Measurements from ENCODE around the gene KIF1B.

Gene KIF1B

DNA sequence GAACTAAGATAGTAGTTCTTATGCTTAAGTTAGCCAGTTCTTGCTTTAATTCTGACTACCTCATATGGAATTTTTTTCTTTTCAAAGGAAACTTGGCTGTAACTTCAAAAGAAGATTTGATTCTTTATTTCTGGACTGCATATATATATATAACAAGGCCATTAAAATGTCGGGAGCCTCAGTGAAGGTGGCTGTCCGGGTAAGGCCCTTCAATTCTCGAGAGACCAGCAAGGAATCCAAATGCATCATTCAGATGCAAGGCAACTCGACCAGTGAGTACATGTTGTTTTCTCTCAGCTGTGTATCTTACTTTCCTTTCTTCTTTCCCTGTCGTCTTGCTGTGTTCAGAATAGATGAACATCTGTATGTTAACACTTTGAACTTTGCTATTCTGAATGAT is 21.8 kb downstream of the KIF1B start:
- no peak overlapping the region for H2BK5ac ChIP-seq (ENCODE audit: low read length)
- H3K4me1 ChIP-seq (ENCODE audit: control insufficient read depth, low read depth, low read length): no peaks in the 10 kb centered on the region
- no peak overlapping the region for H2AK5ac ChIP-seq (ENCODE audit: low read length)
- H3K27ac ChIP-seq (ENCODE audit: low read depth, low read length): no peak overlapping the region
- WGBS (ENCODE audit: extremely low coverage, insufficient coverage, low lambda C conversion rate): no CpG with 5 or more reads among the region's 5 CpGs
- no peak overlapping the region for H3K9ac ChIP-seq (ENCODE audit: low read length)
- no peak overlapping the region for H4K8ac ChIP-seq (ENCODE audit: low read depth, low read length)
- no peak overlapping the region for H2BK15ac ChIP-seq (replicated peaks; ENCODE audit: low read depth)
- no peak overlapping the region for H2BK120ac ChIP-seq (ENCODE audit: low read depth, low read length)
- no peak overlapping the region for H3K23ac ChIP-seq (ENCODE audit: low read length)
- H3K4me2 ChIP-seq (ENCODE audit: low read length): no peak overlapping the region
- no peaks in the 10 kb centered on the region for H3K27me3 ChIP-seq (ENCODE audit: insufficient read depth, low read length, poor library complexity)
- no peak overlapping the region for H3K56ac ChIP-seq (ENCODE audit: low read length)
- no peak for DNase-seq
- peaks cover 23% of the 10 kb centered on the region for H3K79me2 ChIP-seq (ENCODE audit: control insufficient read depth, insufficient read depth, low read length)
- no peaks in the 10 kb centered on the region for H3K36me3 ChIP-seq (ENCODE audit: control insufficient read depth, insufficient read depth, low read length)
- no peak overlapping the region for H3K4me3 ChIP-seq (ENCODE audit: low read length)
- H3K79me1 ChIP-seq (ENCODE audit: low read length): peaks cover 4% of the 10 kb centered on the region
- H4K5ac ChIP-seq (ENCODE audit: low read length): no peak overlapping the region
- H3K4ac ChIP-seq (ENCODE audit: low read depth, low read length): no peak overlapping the region
- H3K18ac ChIP-seq (ENCODE audit: low read length): no peak overlapping the region

DNA sequence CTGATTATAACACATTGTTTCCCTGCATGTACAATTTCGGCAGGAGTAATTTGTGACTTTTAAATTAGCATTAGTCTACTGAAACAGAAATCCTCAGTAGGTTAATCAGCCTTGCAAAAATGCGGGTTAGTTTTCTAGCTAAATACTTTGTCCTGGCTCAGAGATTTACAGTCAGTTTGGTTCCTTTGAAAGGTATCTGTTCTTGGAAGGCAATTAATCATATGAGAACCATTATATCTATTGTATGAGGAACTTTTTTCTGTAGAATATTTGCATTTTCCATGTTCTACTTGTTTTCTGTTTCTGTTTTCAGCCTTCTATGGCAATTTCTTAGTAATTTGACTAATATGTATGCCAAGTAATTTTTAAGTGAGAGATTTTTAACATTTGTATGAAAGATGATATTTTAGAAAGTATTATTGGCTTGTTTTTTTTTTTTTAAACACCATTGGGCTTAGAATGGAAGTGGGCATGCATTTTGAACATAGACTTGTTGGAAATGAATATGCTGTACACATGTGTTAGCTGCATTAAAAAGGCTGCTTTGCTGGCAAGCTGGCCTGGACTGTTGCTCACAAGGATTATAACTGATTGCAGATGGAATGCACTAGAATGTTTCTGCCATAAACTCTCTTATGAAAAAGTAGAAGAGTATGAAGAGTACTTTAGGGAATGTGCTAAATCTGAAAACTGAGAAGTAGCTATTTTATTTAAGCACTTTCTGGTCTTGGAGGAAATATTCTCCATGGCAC is 26.2 kb downstream of the KIF1B start:
- Histone ChIP-seq H2AK5ac (ENCODE audit: low read length) (no peak overlapping the region), H3K9ac (ENCODE audit: low read length) (no peak overlapping the region), H3K27ac (ENCODE audit: low read depth, low read length) (no peak overlapping the region), H3K18ac (ENCODE audit: low read length) (no peak overlapping the region), H4K8ac (ENCODE audit: low read depth, low read length) (no peak overlapping the region), H3K4me2 (ENCODE audit: low read length) (no peak overlapping the region), H3K56ac (ENCODE audit: low read length) (no peak overlapping the region), H3K4me1 (ENCODE audit: control insufficient read depth, low read depth, low read length) (no peaks in the 10 kb centered on the region), H3K36me3 (ENCODE audit: control insufficient read depth, insufficient read depth, low read length) (no peaks in the 10 kb centered on the region), H3K4ac (ENCODE audit: low read depth, low read length) (no peak overlapping the region), H4K5ac (ENCODE audit: low read length) (no peak overlapping the region), H3K27me3 (ENCODE audit: insufficient read depth, low read length, poor library complexity) (no peaks in the 10 kb centered on the region), H3K79me2 (ENCODE audit: control insufficient read depth, insufficient read depth, low read length) (peaks cover 6% of the 10 kb centered on the region), H3K23ac (ENCODE audit: low read length) (no peak overlapping the region), H2BK5ac (ENCODE audit: low read length) (no peak overlapping the region), H3K4me3 (ENCODE audit: low read length) (no peak overlapping the region), H3K79me1 (ENCODE audit: low read length) (peaks cover 2% of the 10 kb centered on the region), H2BK15ac (replicated peaks; ENCODE audit: low read depth) (no peak overlapping the region), H2BK120ac (ENCODE audit: low read depth, low read length) (no peak overlapping the region)
- no peak for DNase-seq
- WGBS (ENCODE audit: extremely low coverage, insufficient coverage, low lambda C conversion rate): no CpG with 5 or more reads among the region's 2 CpGs

DNA sequence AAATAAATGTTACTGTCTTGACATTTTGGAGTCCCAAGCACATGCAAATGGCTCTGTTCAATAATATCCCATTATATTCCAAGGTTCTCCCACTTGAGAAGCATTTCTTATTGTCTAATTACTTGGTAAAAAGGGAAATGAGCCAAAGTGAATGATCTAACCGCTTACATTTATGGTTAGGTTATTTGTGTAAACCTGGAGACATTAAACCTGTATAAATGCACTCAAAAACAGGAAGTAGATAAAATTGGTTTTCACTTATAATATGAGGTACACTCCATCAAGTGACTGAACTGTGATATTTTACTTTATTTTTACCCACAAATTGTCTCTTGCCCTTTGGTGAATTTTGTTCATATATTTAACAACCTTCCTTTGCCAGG is 26.8 kb downstream of the KIF1B start:
- DNase-seq: no peak
- Histone ChIP-seq H3K4ac (ENCODE audit: low read depth, low read length) (no peak overlapping the region), H3K79me1 (ENCODE audit: low read length) (peaks cover 1% of the 10 kb centered on the region), H2BK120ac (ENCODE audit: low read depth, low read length) (no peak overlapping the region), H3K4me3 (ENCODE audit: low read length) (no peak overlapping the region), H3K79me2 (ENCODE audit: control insufficient read depth, insufficient read depth, low read length) (peaks cover 9% of the 10 kb centered on the region), H3K4me1 (ENCODE audit: control insufficient read depth, low read depth, low read length) (no peaks in the 10 kb centered on the region), H4K5ac (ENCODE audit: low read length) (no peak overlapping the region), H3K27me3 (ENCODE audit: insufficient read depth, low read length, poor library complexity) (no peaks in the 10 kb centered on the region), H2BK15ac (replicated peaks; ENCODE audit: low read depth) (no peak overlapping the region), H3K9ac (ENCODE audit: low read length) (no peak overlapping the region), H2AK5ac (ENCODE audit: low read length) (no peak overlapping the region), H4K8ac (ENCODE audit: low read depth, low read length) (no peak overlapping the region), H3K23ac (ENCODE audit: low read length) (no peak overlapping the region), H3K56ac (ENCODE audit: low read length) (no peak overlapping the region), H3K4me2 (ENCODE audit: low read length) (no peak overlapping the region), H3K27ac (ENCODE audit: low read depth, low read length) (no peak overlapping the region), H2BK5ac (ENCODE audit: low read length) (no peak overlapping the region), H3K18ac (ENCODE audit: low read length) (no peak overlapping the region), H3K36me3 (ENCODE audit: control insufficient read depth, insufficient read depth, low read length) (no peaks in the 10 kb centered on the region)
- no CpG with 5 or more reads among the region's 1 CpG for WGBS (ENCODE audit: extremely low coverage, insufficient coverage, low lambda C conversion rate)

DNA sequence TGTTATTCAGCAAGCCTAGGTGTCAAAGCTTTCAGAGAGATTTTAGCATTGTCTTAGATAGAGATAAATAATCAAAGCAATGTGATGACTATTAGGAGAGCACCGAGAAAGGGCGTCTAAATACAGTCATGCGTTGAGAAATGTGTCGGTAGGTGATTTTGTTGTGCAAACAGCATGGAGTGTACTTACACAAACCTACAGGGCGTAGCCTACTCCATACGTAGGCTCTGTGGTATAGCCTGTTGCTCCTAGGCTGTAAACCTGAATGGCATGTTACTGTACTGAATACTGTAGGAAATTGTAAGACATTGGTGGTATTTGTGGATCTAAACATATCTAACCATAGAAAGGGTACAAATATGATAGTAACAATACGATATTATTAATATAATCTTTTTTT is 31.8 kb downstream of the KIF1B start:
- no peak overlapping the region for H4K5ac ChIP-seq (ENCODE audit: low read length)
- peaks cover 11% of the 10 kb centered on the region for H3K79me2 ChIP-seq (ENCODE audit: control insufficient read depth, insufficient read depth, low read length)
- no peak overlapping the region for H3K4ac ChIP-seq (ENCODE audit: low read depth, low read length)
- no peak overlapping the region for H2BK15ac ChIP-seq (replicated peaks; ENCODE audit: low read depth)
- H3K23ac ChIP-seq (ENCODE audit: low read length): no peak overlapping the region
- no CpG with 5 or more reads among the region's 7 CpGs for WGBS (ENCODE audit: extremely low coverage, insufficient coverage, low lambda C conversion rate)
- no peaks in the 10 kb centered on the region for H3K4me1 ChIP-seq (ENCODE audit: control insufficient read depth, low read depth, low read length)
- H2BK5ac ChIP-seq (ENCODE audit: low read length): no peak overlapping the region
- no peak overlapping the region for H3K4me3 ChIP-seq (ENCODE audit: low read length)
- H3K27ac ChIP-seq (ENCODE audit: low read depth, low read length): no peak overlapping the region
- no peak overlapping the region for H2BK120ac ChIP-seq (ENCODE audit: low read depth, low read length)
- H3K18ac ChIP-seq (ENCODE audit: low read length): no peak overlapping the region
- H3K36me3 ChIP-seq (ENCODE audit: control insufficient read depth, insufficient read depth, low read length): no peaks in the 10 kb centered on the region
- H3K9ac ChIP-seq (ENCODE audit: low read length): no peak overlapping the region
- H4K8ac ChIP-seq (ENCODE audit: low read depth, low read length): no peak overlapping the region
- no peaks in the 10 kb centered on the region for H3K27me3 ChIP-seq (ENCODE audit: insufficient read depth, low read length, poor library complexity)
- no peak overlapping the region for H3K4me2 ChIP-seq (ENCODE audit: low read length)
- DNase-seq: no peak
- no peak overlapping the region for H3K56ac ChIP-seq (ENCODE audit: low read length)
- H2AK5ac ChIP-seq (ENCODE audit: low read length): no peak overlapping the region
- peaks cover 3% of the 10 kb centered on the region for H3K79me1 ChIP-seq (ENCODE audit: low read length)

DNA sequence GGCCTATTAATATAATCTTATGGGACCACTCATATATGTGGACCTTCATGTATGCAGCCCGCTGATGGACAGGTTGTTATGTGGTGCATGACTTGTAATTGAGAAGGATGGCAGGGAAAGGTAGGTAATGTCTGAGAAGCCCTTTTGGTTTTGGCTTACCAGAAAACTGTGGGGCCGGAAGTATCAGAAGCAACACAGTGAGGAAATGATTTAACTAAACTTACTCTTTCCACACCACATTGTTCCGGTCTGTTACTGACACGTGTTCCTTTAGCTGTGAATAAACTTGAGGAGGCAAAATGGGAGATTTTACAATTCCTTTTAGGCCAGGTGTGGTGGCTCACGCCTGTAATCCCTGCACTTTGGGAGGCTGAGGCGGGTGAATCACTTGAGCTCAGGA is 32.4 kb downstream of the KIF1B start:
- WGBS (ENCODE audit: extremely low coverage, insufficient coverage, low lambda C conversion rate): no CpG with 5 or more reads among the region's 6 CpGs
- Histone ChIP-seq H3K9ac (ENCODE audit: low read length) (no peak overlapping the region), H3K27ac (ENCODE audit: low read depth, low read length) (no peak overlapping the region), H3K4ac (ENCODE audit: low read depth, low read length) (no peak overlapping the region), H3K36me3 (ENCODE audit: control insufficient read depth, insufficient read depth, low read length) (no peaks in the 10 kb centered on the region), H3K27me3 (ENCODE audit: insufficient read depth, low read length, poor library complexity) (no peaks in the 10 kb centered on the region), H3K4me2 (ENCODE audit: low read length) (no peak overlapping the region), H2BK5ac (ENCODE audit: low read length) (no peak overlapping the region), H3K4me3 (ENCODE audit: low read length) (no peak overlapping the region), H4K8ac (ENCODE audit: low read depth, low read length) (no peak overlapping the region), H2AK5ac (ENCODE audit: low read length) (no peak overlapping the region), H2BK15ac (replicated peaks; ENCODE audit: low read depth) (no peak overlapping the region), H2BK120ac (ENCODE audit: low read depth, low read length) (no peak overlapping the region), H3K23ac (ENCODE audit: low read length) (no peak overlapping the region), H3K79me2 (ENCODE audit: control insufficient read depth, insufficient read depth, low read length) (peaks cover 14% of the 10 kb centered on the region), H3K56ac (ENCODE audit: low read length) (no peak overlapping the region), H4K5ac (ENCODE audit: low read length) (no peak overlapping the region), H3K18ac (ENCODE audit: low read length) (no peak overlapping the region), H3K79me1 (ENCODE audit: low read length) (peaks cover 2% of the 10 kb centered on the region), H3K4me1 (ENCODE audit: control insufficient read depth, low read depth, low read length) (no peaks in the 10 kb centered on the region)
- DNase-seq: no peak

DNA sequence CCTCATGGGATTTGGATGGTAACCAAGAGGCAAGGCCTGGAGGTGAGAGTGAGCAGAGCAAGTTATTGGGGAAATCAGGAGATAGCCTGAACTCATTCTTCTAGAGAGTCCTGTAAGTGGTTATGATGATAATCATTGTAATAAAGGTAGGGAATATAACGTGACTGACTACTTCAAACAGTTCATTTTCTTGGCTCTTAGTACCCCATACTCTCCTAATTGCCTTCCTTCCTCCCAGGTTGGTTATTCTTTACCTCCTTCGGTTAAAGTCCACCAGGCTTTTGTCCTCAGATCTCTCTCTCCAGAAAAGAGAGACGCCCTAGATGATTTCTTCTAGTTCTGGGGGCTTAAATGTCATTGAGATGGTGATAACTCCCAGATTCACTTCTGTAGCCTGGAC is 35.3 kb downstream of the KIF1B start:
- H3K18ac ChIP-seq (ENCODE audit: low read length): no peak overlapping the region
- no peak overlapping the region for H2BK5ac ChIP-seq (ENCODE audit: low read length)
- H2BK120ac ChIP-seq (ENCODE audit: low read depth, low read length): no peak overlapping the region
- H3K23ac ChIP-seq (ENCODE audit: low read length): no peak overlapping the region
- no peak overlapping the region for H4K5ac ChIP-seq (ENCODE audit: low read length)
- no peak for DNase-seq
- H2BK15ac ChIP-seq (replicated peaks; ENCODE audit: low read depth): no peak overlapping the region
- peaks cover 30% of the 10 kb centered on the region for H3K79me2 ChIP-seq (ENCODE audit: control insufficient read depth, insufficient read depth, low read length)
- no peaks in the 10 kb centered on the region for H3K27me3 ChIP-seq (ENCODE audit: insufficient read depth, low read length, poor library complexity)
- H3K4me2 ChIP-seq (ENCODE audit: low read length): no peak overlapping the region
- no peaks in the 10 kb centered on the region for H3K4me1 ChIP-seq (ENCODE audit: control insufficient read depth, low read depth, low read length)
- H4K8ac ChIP-seq (ENCODE audit: low read depth, low read length): no peak overlapping the region
- no peak overlapping the region for H3K4ac ChIP-seq (ENCODE audit: low read depth, low read length)
- H3K56ac ChIP-seq (ENCODE audit: low read length): no peak overlapping the region
- H3K79me1 ChIP-seq (ENCODE audit: low read length): peaks cover 13% of the 10 kb centered on the region
- H3K4me3 ChIP-seq (ENCODE audit: low read length): no peak overlapping the region
- no peak overlapping the region for H3K27ac ChIP-seq (ENCODE audit: low read depth, low read length)
- no CpG with 5 or more reads among the region's 3 CpGs for WGBS (ENCODE audit: extremely low coverage, insufficient coverage, low lambda C conversion rate)
- H2AK5ac ChIP-seq (ENCODE audit: low read length): no peak overlapping the region
- H3K36me3 ChIP-seq (ENCODE audit: control insufficient read depth, insufficient read depth, low read length): no peaks in the 10 kb centered on the region
- H3K9ac ChIP-seq (ENCODE audit: low read length): no peak overlapping the region
